Endothelial cell (in vitro differentiated cells): ENCODE data around the gene CAMTA1. TPM values are rescaled to one million over a fixed set of nuclear protein-coding genes. Genes with fewer than 3 reads are reported as not detected.

Experiments used
- DNase-seq: peaks from one replicate; pipeline ENCODE4 v3.0.0; 2021; ENCODE audit warnings: low spot score
- H3K27ac Mint-ChIP-seq: one replicate; pipeline ENCODE4 v1.8.0; 2021; ENCODE audit warnings: mixed read lengths, inconsistent platforms; ENCODE audit not compliant: unreplicated experiment
- H3K27me3 Mint-ChIP-seq: one replicate; pipeline ENCODE4 v1.8.0; 2021; ENCODE audit warnings: mild to moderate bottlenecking, moderate library complexity, mixed read lengths, inconsistent platforms; ENCODE audit not compliant: unreplicated experiment
- H3K36me3 Mint-ChIP-seq: one replicate; pipeline ENCODE4 v1.8.0; 2021; ENCODE audit warnings: mild to moderate bottlenecking, low read depth, mixed read lengths, inconsistent platforms; ENCODE audit not compliant: unreplicated experiment
- H3K4me1 Mint-ChIP-seq: one replicate; pipeline ENCODE4 v1.8.0; 2021; ENCODE audit warnings: mild to moderate bottlenecking, mixed read lengths, inconsistent platforms; ENCODE audit not compliant: unreplicated experiment
- H3K4me3 Mint-ChIP-seq: one replicate; pipeline ENCODE4 v1.8.0; 2021; ENCODE audit warnings: mild to moderate bottlenecking, mixed read lengths, inconsistent platforms; ENCODE audit not compliant: unreplicated experiment
- H3K9me3 Mint-ChIP-seq: one replicate; pipeline ENCODE4 v1.8.0; 2021; ENCODE audit warnings: mixed read lengths, inconsistent platforms; ENCODE audit not compliant: unreplicated experiment
- total RNA-seq: library from RNA; stranded (reverse); fragmentation: NEBNext Ultra II Directional; extraction: Animal tissue kit (Norgen Biotek cat#: 25700); gene quantifications from one replicate; pipeline ENCODE4 v1.2.1, GENCODE V29; 2021; ENCODE audit not compliant: unreplicated experiment
- TF ChIP-seq, protein P1 (sequence below): fragments of 200-600 bp; sonication (generic); IDR thresholded peaks from one replicate; pipeline ENCODE4 v1.5.0; 2021; ENCODE audit warnings: antibody characterized with exemption; ENCODE audit not compliant: unreplicated experiment

The CAMTA1 gene
- total RNA-seq, 1 donor from 2014 or later: 87.3 TPM

DNA sequence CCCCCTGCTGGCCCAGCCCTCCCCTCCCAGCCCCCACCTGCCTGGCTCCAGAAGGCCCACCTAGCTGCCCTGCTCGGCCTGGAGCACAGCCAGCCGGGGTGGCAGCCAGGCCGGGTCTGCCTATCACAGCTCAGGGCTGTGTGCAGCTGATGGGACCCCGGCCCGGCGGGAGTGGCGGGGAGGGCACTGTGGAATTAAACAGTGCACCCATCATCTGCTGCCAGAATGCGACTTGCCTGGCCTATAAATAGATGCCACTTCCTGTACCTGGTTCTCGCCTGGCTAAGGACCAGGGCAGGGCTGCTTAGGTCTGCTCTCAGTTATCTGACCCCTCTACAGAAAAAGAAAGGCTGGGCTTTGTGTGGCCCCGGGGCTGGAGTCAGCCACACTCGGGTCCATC, 887.6 kb downstream of the CAMTA1 start:
- Mint-ChIP-seq H3K36me3 (no peaks in the 10 kb centered on the region), H3K9me3 (peaks cover 4% of the 10 kb centered on the region), H3K4me3 (no peak overlapping the region), H3K4me1 (no peaks in the 10 kb centered on the region), H3K27ac (no peak overlapping the region), H3K27me3 (peaks cover 16% of the 10 kb centered on the region)
- no peak for DNase-seq
- TF ChIP-seq, protein P1, sequence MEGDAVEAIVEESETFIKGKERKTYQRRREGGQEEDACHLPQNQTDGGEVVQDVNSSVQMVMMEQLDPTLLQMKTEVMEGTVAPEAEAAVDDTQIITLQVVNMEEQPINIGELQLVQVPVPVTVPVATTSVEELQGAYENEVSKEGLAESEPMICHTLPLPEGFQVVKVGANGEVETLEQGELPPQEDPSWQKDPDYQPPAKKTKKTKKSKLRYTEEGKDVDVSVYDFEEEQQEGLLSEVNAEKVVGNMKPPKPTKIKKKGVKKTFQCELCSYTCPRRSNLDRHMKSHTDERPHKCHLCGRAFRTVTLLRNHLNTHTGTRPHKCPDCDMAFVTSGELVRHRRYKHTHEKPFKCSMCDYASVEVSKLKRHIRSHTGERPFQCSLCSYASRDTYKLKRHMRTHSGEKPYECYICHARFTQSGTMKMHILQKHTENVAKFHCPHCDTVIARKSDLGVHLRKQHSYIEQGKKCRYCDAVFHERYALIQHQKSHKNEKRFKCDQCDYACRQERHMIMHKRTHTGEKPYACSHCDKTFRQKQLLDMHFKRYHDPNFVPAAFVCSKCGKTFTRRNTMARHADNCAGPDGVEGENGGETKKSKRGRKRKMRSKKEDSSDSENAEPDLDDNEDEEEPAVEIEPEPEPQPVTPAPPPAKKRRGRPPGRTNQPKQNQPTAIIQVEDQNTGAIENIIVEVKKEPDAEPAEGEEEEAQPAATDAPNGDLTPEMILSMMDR: no peak

DNA sequence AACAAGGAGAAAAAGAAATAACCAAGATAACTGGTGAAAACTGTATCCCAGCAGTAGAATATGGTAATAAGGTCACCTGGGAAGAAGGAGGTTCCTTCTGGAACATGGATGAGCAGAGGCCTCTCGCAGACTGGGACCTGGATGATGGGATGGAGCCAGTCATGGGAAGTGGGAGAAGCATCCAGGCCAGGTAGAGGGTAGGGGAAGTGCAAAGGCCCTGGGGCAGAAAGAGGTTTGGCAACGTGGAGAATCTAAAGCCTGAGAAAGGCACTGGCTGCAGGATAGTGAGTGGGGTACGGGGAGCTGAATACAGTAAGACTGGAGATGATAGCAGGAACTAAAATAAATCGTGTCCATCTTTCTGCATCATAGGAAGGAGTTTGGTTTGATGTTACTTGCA, 889.7 kb downstream of the CAMTA1 start:
- Mint-ChIP-seq H3K27ac (peak overlapping the region; percentile 45), H3K9me3 (peaks cover 4% of the 10 kb centered on the region), H3K27me3 (peaks cover 10% of the 10 kb centered on the region), H3K4me3 (no peak overlapping the region), H3K36me3 (no peaks in the 10 kb centered on the region), H3K4me1 (no peaks in the 10 kb centered on the region)
- TF ChIP-seq, protein P1: no peak
- no peak for DNase-seq

DNA sequence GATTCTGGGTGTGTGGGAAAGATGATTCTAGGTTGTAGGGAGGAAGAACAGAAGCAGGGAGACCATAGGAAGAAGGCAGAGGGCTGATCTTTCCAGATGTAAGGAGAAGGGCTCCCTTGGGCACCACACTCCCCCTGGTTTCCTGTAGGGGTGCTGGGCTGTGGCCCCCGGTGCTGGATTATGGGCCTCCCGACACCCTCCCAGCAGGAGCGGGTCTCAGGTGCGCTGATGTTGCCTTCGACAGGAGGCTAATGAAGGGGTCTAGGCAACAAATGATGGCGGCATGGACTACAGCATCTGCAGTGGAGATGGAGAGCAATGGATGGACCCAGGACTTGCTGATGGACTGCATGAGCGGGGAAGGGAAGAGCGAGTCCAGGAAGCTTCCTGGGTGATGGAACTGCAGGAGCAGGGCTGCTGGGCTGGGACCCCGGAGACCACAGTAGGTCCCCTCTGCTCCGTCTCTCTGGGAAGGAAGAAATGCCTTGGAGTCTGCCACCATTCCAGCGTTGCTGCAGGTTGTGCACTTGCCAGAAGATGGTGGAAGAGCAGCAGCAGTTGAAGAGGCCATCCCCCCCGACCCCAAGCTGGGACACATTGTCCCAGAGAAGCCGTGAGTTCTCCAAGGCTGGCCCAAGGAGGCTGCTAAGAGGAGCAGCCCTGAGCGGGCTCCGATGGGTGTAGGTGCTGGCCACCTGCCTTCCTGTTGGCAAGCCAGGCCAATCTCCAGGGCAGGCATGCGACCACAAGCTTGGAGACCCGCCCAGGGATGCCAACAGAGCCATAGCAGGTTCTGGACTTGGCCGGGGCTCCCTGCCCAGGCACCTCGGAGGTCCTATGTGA, 890.4 kb downstream of the CAMTA1 start:
- Mint-ChIP-seq H3K4me3 (no peak overlapping the region), H3K36me3 (no peaks in the 10 kb centered on the region), H3K27ac (peak overlapping the region; percentile 45), H3K27me3 (peaks cover 10% of the 10 kb centered on the region), H3K4me1 (no peaks in the 10 kb centered on the region), H3K9me3 (peaks cover 4% of the 10 kb centered on the region)
- TF ChIP-seq, protein P1: no peak
- DNase-seq: no peak

DNA sequence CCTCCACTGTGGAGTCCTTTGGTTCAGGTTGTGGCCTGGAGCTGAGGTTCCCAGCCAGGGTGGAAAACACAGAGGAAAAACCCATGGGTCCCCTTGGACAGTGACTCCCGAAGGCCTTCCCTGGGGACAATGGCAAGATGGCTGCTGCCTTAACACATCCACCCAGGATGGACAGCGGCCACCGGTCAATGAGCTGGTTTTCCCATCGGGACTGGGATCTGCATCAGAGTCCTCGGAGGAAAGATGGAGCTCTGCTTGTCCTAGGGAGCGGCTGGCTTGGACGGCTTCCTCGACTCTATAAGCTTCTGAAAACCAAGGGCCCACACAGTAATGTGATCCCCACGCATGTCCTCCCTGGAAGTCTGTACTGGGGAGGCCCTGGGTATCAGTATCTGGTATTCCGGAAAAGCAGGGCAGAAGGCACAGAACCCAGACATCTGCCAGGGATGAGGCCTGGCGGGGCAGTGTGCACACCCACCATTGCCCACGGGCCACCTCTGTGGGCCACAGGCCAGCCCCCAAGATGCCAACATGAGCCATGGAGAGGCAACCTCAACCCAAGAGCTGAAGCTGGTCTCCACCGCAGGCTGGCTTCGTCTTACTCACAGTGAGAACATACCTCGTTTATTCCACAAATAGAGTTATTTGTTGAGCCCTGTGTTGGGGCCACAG, 891.2 kb downstream of the CAMTA1 start:
- Mint-ChIP-seq H3K27ac (no peak overlapping the region), H3K4me1 (no peaks in the 10 kb centered on the region), H3K36me3 (no peaks in the 10 kb centered on the region), H3K27me3 (peaks cover 10% of the 10 kb centered on the region), H3K9me3 (peaks cover 4% of the 10 kb centered on the region), H3K4me3 (no peak overlapping the region)
- TF ChIP-seq, protein P1: no peak
- DNase-seq: no peak

DNA sequence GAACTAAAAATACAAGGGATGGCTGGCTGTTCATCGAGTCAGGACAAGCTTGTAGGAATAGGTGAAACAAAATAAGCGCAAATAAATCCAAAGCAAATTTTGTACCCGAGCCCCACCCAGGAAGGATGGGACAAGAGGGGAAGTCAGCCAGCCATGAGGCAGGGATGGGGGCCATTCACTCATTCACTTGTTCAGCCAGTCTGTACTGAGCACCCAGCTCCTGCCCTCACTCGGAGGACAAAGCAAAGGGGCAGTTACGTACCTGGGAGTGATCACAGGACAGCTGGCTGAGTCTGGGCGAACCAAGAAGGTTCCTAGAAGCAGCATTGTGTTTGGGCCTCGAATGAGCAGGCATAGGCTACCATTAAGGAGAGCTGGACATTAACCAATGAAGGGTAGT, 891.9 kb downstream of the CAMTA1 start:
- no peak overlapping the region for H3K27ac Mint-ChIP-seq
- no peaks in the 10 kb centered on the region for H3K4me1 Mint-ChIP-seq
- no peak overlapping the region for H3K4me3 Mint-ChIP-seq
- TF ChIP-seq, protein P1: no peak
- H3K27me3 Mint-ChIP-seq: peaks cover 10% of the 10 kb centered on the region
- no peaks in the 10 kb centered on the region for H3K36me3 Mint-ChIP-seq
- DNase-seq: no peak
- peaks cover 4% of the 10 kb centered on the region for H3K9me3 Mint-ChIP-seq
